ENCODE results near the gene CCDC150.
"Not testable (repeated sequence)": the region's sequence is repeated elsewhere in the genome, so short reads cannot be mapped to it uniquely, and the experiment has no call there.

The CCDC150 gene

GRCh38 chr2:196638765-196639164, 750 bp upstream of the CCDC150 start:
- DNase-seq, result no peak
- no peak for ATAC-seq

DNA sequence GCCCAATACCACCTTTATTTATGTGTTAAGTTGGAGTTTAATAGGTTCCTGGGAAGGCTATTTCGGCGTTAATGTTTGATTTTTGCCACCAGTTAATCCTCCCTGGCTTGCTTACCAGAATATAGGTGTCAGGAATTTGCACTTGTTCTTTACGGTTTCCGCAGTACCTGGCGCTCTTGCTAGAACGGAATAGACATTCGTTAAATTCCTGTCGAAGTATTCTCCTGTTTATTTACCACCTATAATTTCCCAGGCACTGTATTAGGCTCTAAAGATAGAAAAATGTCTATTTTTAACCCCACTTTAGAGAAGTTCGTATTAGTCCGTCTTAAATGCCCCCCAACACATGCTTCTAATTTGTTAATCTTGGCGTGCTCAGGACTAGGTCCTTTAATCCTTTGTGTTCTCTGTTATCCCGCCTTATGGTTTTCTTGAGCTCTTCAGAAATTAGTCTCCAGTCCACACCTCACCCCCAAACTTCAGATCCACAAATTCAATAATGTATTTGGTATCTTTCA, 575 bp downstream of the CCDC150 start:
- DNase-seq (no peak), ATAC-seq (no peak)

GRCh38 chr2:196649202-196649601, 9.7 kb downstream of the CCDC150 start:
- ATAC-seq (no peak), DNase-seq (no peak)

DNA sequence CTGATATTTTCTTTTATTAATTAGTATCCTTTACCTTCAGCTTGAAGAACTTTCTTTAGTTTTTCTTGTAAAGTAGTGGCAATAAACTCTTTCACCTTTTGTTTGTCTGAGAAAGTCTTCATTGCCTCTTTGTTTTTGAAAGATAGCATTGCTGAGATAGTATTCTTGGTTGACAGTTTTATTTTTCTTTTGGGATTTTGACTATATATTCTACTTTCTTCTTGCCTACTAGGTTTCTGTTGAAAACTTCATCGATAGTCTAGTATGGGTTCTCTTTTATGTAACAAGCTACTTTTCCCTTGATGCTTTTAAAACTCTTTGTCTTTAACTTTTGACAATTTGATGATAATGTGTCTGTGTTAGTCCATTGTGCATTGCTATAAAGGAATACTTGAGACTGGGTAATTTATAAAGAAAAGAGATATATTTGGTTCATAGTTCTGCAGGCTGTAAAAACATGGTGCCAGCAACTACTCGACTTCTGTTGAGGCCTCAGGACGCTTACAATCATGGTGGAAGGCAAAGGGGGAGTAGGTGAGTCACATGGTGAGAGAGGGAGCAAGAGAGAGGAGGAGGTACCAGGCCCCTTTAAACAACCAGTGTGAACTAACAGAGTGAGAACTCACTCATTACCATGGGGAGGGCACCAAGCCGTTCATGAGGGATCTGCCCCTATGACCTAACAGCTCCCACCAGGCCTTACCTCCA, 12.0 kb downstream of the CCDC150 start:
- DNase-seq (no peak), ATAC-seq (no peak)

DNA sequence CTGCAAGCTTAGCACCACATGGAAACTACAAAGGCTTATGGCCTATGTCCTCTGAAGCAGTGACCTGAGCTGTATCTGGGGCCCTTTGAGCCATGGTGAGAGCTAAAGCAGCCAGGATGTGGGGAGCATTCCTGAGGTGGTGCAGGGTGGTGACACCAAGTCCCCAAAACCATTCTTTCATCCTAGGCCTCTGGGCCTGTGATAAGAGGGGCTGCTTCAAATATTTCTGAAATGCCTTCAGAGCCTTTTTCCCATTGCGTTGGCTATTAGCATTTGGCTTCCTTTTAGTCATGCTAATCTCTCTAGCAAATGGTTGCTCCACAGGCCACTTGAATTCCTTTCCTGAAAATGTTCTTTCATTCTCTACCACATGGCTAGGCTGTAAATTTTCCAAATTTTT, 13.4 kb downstream of the CCDC150 start:
- no peak for ATAC-seq
- DNase-seq, result no peak

DNA sequence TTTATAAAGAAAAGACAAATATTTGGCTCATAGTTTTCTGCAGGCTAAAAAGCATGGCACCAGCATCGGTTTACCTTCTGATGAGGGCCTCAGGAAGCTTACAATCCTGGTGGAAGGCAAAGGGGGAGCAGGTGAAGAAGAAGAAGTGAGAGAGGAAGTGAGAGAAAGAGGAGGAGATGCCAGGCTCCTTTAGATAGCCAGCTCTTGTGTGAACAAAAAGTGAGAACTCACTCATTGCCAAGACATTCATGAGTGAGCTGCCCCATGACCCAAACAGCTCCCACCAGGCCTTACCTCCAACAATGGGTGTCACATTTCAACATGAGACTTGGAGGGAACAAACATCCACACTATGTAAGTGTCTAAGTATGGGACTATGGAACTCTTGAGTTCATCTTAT, 14.3 kb downstream of the CCDC150 start:
- no peak for ATAC-seq
- DNase-seq, result no peak

- no peak for ATAC-seq
- DNase-seq, result no peak
Measured at GRCh38 chr2:196655761-196656160, 16.2 kb downstream of the CCDC150 start.

- ATAC-seq (no peak), DNase-seq (no peak)
Measured at GRCh38 chr2:196657333-196657732, 17.8 kb downstream of the CCDC150 start.

DNA sequence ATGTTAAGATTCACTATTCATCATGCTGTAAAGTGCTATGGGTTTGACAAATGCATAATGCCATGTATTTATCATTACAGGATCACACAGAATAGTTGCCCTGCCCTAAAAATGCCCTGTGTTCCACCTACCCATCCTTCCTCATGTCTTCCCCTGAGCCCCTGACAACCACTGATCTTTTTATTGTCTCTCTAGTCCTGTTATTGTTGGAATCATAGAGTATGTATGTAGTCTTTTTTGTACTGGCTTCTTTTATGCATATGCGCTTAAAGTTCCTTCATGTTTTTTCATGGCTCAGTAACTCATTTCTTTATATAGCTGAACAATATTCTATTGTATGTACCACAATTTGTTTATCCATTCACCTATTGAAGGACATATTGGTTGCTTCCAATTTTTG, 20.3 kb downstream of the CCDC150 start:
- ATAC-seq, result no peak

DNA sequence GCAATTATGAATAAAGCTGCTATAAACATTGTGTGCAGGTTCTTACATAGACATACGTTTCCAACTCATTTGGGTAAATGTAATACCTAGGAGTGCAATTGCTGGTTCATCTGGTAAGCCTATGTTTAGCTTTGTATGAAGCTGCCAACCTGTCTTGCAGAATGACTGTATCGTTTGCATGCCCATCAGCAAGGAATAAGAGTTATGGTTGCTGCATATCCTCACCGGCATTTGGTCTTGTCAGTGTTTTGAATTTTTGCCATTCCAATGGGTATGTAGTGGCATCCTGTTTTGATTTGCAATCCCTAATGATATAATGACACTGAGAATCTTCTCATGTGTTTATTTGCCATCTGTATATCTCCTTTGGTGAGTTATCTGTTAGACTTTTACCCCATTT, 20.7 kb downstream of the CCDC150 start:
- no peak for ATAC-seq
- no peak for DNase-seq

More for the DNA sequence above, 20.3 kb downstream of the CCDC150 start:
- DNase-seq, result no peak

DNA sequence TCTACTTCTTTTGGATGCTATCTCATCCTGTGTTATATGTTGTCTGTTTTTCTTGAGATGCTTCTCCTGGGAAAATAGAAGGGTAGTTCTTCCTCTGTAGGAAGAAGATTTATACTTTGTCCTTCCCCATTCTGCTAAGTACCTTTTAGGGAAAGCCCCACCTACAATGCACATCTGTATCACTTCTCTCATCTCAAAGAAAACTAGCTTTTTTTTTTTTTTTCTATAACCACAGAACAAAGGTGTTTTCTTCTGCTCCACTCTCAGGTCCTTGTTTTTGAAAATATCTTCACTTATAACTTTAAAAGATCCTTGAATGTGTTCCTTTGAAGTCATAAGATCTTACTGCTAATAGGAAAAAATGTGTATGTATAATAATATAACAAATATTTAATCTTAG, 30.8 kb downstream of the CCDC150 start:
- no peak for DNase-seq
- no peak for ATAC-seq

GRCh38 chr2:196675963-196676362, 36.4 kb downstream of the CCDC150 start:
- DNase-seq (no peak), ATAC-seq (no peak)

DNA sequence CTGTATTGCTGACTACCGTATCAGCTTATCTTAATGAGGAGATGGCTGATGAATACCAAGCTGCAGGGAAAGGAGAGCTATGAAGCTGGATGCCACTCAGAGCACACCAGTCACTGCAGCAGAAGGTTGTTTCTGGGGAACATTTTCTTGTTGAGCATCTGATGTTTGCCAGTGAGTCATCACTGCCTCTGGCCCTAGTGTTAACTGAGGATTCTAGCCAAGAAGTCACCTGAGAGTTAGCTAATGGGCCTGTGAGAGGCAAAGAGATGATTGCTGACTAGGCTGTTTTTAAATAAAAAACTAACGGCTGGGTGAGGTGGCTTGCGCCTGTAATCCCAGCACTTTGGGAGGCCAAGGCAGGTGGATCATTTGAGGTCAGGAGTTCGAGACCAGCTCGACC, 37.9 kb downstream of the CCDC150 start:
- ATAC-seq, result no peak
- DNase-seq, result no peak

DNA sequence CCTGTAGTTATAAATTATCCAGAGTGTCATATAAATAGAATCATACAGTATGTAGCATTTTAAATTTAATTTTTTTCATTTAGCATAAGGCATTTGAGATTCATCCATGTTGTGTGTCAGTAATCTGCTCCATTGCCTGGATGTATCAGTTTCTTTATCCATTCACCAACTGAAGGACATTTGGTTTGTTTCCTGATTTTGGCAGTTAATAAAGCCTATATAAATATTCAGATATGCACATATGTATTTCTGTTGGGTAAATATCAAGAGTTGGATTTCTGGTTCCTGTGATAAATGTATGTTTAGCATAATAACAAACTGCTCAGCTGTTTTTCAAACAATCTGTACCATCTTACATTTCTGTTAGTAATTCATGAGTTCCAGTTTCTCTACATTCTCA, 39.9 kb downstream of the CCDC150 start:
- no peak for DNase-seq
- ATAC-seq, result no peak

GRCh38 chr2:196681510-196681909, 42.0 kb downstream of the CCDC150 start:
- no peak for DNase-seq
- ATAC-seq, result no peak

- no peak for DNase-seq
Measured at GRCh38 chr2:196685792-196686191, 46.3 kb downstream of the CCDC150 start.

GRCh38 chr2:196686737-196687136, 47.2 kb downstream of the CCDC150 start:
- ATAC-seq, DNase-seq: not testable (repeated sequence)

More at GRCh38 chr2:196685792-196686191, 46.3 kb downstream of the CCDC150 start:
- ATAC-seq, result no peak

- no peak for DNase-seq
- no peak for ATAC-seq
Measured at GRCh38 chr2:196696423-196697079, 57.0 kb downstream of the CCDC150 start.

- no peak for DNase-seq
- ATAC-seq, result no peak
Measured at GRCh38 chr2:196697825-196698224, 58.3 kb downstream of the CCDC150 start.

DNA sequence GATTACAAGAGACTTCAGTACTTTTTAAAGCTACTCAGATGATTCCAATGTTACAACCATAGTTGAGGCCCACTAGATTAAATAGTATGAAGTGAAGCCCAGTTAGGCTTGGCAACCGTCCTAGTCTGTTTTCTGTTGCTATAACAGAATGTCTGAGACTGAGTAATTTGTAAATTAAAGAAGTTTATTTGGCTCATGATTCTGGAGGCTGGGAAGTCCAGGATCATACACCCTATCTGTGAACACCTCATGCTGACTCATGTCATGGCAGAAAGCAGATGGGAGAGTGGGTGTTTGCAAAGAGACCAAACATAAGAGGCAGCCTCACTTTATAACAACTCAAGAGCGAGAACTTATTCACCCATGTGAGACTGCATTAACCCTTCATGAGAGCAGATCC, 63.1 kb downstream of the CCDC150 start:
- no peak for DNase-seq
- no peak for ATAC-seq

DNA sequence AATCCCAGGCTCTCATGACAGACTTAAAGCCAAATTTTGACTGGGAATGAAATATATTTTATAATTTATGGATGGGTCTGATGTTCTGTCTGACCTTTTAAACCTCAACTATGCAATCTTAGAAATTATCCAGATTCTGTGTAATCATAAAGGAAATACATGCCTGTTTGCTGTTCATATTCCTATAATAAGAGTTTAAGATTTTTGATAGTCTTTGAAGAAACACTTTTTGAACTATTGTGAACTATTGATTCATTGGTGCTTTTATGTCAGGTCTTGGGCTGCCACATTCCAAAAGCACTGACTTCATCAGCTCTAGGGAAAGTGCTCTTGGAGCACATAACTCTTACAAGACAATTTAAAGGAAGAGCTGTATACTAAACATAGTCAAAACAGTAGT, 64.2 kb downstream of the CCDC150 start:
- DNase-seq (no peak), ATAC-seq (no peak)

DNA sequence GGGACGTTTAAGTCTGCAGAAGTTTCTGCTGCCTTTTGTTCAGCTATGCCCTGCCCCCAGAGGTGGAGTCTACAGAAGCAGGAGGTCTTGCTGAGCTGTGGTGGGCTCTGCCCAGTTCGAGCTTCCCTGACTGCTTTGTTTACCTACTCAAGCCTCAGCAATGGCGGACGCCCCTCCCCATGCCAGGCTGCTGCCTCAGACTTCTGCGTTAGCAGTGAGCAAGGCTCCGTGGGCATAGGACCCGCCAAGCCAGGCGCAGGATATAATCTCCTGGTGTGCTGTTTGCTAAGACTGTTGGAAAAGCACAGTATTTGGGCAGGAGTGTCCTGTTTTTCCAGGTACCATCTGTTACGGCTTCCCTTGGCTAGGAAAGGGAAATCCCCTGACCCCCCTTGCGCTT, 70.5 kb downstream of the CCDC150 start:
- ATAC-seq, DNase-seq: not testable (repeated sequence)

DNA sequence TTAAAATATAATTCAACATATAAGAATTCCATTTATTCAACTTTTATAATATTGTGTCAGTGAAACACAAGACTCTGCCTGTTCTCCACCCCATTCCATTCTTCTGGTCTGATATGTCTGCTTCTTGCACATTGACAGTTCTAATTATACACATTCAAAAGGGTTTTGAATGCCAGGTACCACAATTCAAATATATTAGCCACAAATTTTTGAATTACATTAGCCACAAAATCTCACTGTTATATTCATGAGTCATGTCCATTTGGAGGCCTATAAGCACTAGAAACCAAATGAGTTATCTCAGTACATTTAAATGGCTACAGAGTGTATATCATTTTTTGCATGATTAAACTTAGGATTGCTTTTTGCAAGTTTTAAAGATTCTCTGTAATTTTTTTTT, 72.1 kb downstream of the CCDC150 start:
- ATAC-seq, result no peak
- DNase-seq, result no peak

- ATAC-seq, result no peak
- DNase-seq, result no peak
Measured at GRCh38 chr2:196712867-196713266, 73.4 kb downstream of the CCDC150 start.
